ENCODE results near the gene FYCO1.

FYCO1 gene

DNA sequence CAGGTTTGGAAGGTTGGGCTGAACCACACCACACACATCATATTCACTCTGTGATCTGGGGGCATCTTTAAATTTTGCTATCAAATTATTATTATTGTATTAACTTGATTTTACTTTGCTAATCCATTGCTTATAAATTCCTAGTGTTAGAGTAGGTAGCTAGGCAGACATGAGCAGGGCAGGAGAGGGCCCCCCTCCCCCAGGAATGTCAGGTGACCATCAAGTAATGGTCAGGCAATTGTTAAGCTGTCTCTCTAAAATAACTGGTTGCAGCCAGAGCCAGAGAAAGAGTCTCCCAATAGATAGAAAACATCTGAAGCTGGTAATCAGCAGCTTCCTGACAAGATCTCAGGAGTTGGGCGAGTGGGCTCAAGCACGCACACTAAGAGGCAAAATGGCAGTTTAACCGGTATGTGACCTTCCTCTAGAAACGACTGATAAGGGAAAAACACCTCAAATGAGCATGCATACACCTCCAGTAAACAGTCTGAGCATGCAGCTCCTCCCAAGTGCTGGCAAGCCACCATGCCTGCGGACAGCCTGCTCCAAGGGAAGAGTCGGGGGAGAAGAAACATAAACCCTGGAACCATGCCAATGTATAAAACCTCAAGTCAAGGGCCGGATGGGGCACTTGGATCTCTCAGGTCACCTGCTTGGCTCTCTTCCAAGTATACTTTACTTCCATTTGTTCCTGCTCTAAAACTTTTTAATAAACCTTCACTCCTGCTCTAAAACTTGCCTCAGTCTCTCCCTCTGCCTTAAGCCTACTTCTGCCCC, 55.4 kb downstream of the FYCO1 start:
- no peak for DNase-seq

GRCh38 chr3:45939341-45939771, 56.3 kb downstream of the FYCO1 start:
- DNase-seq = no peak

- peak; percentile 88 for DNase-seq
Observed at GRCh38 chr3:45938864-45939263, 56.8 kb downstream of the FYCO1 start.

- DNase-seq = no peak
Observed at GRCh38 chr3:45938043-45938435, 57.6 kb downstream of the FYCO1 start.

DNA sequence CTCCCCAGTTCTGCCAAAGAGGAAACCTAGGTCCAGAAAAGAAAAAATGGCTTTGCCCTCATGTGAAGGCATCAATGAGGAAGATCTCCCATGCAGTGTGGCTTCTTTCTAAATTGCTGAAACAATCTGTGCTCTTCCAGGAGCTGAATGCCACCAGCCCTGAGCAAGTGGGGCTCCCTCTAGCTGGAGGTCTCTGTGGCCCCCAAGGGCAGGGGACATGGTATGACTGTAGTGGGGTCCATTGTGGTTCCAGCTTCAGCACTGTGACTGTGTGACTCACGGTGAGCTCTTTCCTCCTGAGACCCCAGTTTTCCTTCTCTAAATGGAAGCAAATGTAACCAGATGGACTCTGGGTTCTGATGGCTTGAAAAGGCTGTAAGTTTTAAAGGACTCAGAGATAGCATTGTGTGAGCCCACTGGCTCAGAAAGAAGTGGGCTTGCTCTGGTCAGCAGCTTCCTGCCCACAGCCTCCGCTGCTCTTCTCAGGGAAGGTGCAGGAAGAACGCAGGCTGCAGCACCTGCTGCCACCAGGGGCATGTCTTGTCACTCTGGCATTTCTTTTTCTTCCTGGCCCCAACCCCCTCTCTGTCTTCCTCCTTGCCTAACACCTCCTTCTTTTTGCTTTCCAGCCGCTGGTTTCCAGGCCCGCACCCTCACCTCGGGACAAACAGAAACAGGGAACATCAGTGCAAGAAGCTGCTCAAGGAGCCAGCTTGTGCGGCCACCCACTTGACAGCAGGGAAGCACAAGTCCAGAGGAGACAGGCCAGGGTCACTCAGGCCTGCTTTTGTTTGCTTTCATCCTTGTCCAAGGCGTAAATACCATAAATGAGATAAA, 58.2 kb downstream of the FYCO1 start:
- DNase-seq = no peak

DNA sequence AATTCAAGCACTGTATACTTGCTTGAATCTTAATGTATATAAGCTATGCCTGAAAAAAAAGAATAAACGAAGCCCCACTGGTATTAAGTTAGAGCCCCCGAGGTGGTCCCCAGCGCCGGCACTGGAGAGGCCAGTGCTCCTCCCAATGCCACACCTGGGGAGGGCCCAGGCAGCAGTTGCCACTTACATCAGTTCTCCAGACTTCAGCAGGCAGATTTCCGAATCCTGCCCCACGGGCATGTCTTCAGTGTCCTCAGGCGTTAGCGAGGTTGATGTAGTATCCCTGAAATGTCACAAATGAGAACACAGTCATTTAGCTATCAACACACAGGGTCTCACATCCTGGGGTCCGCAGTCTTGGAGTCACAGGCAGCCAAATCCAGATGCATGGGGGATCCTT, 59.4 kb downstream of the FYCO1 start:
- DNase-seq = no peak

DNA sequence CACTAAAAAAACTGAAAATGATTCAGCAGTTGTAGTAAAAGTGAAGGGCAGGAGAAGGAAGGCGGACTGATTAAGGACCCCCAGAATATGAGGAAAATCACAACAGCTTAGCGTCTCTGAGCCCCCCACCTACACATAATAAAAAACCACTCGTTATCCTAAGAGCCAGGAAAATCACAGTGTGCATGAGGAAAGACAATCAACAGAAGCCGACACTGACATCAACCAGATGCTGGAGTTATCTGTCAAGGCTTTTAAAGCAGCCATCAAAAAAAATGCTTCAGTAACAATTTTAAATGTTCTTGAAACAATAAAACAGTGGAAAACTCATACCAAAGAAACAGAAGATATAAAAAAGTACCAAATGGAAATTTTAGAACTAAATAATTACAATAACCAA, 62.0 kb downstream of the FYCO1 start:
- DNase-seq = no peak

GRCh38 chr3:45932112-45932511, 63.5 kb downstream of the FYCO1 start:
- no peak for DNase-seq

- DNase-seq = no peak
Observed at GRCh38 chr3:45931496-45931895, 64.1 kb downstream of the FYCO1 start.

- DNase-seq = peak; percentile 51
Observed at GRCh38 chr3:45929042-45929679, 66.5 kb downstream of the FYCO1 start.

- DNase-seq = no peak
Observed at GRCh38 chr3:45927881-45928280, 67.7 kb downstream of the FYCO1 start.

DNA sequence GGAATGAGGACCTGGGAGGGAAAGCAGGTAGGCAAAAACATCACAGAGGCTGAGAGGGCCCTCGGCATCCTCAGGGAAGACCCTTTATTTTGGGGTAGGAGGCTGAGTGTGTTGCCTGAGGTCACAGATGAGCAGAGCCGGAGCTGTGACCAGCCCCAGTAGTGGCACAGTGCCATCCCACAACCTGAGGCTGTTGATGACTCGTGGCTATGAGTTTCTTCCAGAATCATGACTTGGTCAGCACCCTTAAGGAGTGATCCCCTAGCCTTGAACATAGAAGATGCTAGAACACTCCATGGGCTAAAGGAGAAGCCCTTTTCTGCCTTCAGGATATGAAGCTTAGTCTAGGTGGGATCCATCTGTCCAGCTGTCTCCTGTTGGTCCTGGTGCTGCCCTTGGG, 71.9 kb downstream of the FYCO1 start:
- DNase-seq = no peak

- no peak for DNase-seq
Observed at GRCh38 chr3:45922950-45923590, 72.6 kb downstream of the FYCO1 start.

DNA sequence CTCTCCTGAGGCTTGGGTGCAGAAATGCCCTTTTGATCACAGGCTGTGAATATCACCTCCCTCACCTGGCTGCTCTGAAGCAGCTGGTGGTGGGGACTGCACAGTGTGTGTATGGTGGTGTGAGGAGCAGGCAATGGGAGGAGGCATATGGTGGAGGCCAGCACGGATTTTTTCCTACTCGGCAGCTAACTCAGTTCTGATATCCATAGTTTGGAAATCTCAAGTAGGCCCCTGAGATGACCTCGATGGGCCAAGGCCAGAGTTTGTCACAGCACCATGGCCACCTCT, 73.6 kb downstream of the FYCO1 start:
- no peak for DNase-seq

- DNase-seq = no peak
Observed at GRCh38 chr3:45921158-45922038, 74.2 kb downstream of the FYCO1 start.

GRCh38 chr3:45917146-45917898, 78.3 kb downstream of the FYCO1 start:
- DNase-seq = no peak

DNA sequence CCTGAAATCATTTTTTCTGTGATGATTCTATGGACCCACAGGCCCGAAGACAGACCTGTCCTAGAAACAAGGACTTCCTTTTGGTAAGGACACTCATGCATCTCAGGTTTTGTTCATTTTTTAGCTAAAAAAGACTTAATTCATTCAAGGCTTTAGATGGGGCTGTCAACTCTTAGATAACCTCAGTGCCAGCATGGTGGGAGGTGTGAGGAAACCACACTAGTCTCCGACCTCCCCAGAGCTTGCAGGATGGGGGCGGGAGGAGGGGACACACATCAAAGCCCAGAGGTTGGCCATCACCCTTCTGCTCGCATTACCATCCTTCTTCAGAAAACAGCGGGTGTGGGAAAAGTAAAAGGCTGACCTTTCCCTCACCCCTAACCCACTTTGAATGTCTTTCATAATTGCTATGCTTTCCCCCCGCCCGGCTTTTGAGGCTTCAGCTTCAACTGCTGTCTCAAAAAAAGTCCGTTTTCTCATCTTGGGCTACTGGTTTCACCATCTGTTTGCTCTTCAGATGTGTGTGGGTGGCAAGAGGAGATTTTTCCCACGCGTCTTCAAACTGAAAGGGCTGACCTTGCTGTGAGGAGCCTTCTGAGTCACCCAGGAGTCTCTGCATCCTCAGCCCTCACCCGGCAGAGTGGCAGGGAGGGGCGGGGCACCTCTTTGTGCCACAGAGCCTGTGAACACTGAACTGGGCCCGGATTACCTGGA, 79.9 kb downstream of the FYCO1 start:
- peak; percentile 30 for DNase-seq

GRCh38 chr3:45915059-45915439, 80.6 kb downstream of the FYCO1 start:
- DNase-seq = no peak

DNA sequence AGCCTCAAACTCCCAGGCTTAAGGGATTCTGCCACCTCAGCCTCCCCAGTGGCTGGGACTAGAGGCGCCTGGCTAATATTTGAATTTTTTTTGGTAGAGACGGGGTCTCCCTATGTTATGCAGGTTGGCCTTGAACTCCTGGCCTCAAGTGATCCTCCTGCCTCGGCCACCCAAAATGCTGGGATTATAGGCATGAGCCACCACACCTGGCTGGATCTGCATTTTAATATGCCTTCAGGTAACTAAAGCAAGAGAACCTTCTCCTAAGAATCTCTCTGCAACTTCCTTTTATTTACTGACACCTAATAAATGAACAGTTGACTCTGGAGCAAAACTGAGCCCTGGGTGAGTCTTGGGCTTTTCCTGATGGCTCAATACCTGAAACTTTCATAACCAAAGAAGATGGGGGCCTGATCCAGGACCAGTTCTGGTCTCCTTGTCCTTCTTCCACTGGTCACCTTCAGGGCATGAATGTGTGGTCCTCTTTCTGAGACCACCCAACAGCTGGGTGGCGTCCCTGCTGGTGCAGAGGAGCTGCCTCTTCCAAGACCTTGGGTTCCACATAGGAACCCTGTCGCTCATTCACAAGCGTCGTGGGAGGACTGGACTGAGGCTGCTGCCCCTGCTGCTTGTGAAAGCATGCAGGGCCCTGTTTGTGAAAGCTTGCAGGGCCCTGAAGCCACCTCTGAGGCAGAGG, 81.1 kb downstream of the FYCO1 start:
- no peak for DNase-seq

GRCh38 chr3:45912435-45912834, 83.2 kb downstream of the FYCO1 start:
- DNase-seq = no peak

Data from right hindlimb (tissue), 1 donor.